WTC11 (cell line): Measurements from ENCODE around the gene SERPINE1. TPM values are rescaled to one million over a fixed set of nuclear protein-coding genes. Genes with fewer than 3 reads are reported as not detected.

ENCODE experiments used
- ATAC-seq: fragments of 200-7000 bp; cut with Tn5 transposase; 2 replicates; pipeline ENCODE4 v1.10.0; 2021; ENCODE audit warnings: mild to moderate bottlenecking, moderate library complexity
- CTCF ChIA-PET: fragments of 300-600 bp; sonication (Branson Sonifier 250); formaldehyde crosslinking; loops from one replicate; lab custom pipeline; 2021; ENCODE audit warnings: antibody characterized with exemption; lab: Charles Lee
- POLR2A ChIA-PET: fragments of 350-600 bp; sonication (Branson Sonifier 250); formaldehyde crosslinking; loops from one replicate; lab custom pipeline; 2021; ENCODE audit warnings: antibody characterized with exemption; lab: Charles Lee
- DNase-seq: peaks from one replicate; pipeline ENCODE4 v3.0.0; 2021; ENCODE audit warnings: low spot score
- H3K27ac Mint-ChIP-seq: 2 replicates; pipeline ENCODE4 v1.8.0; 2021; ENCODE audit warnings: mixed read lengths
- H3K27me3 Mint-ChIP-seq: 2 replicates; pipeline ENCODE4 v1.8.0; 2021; ENCODE audit warnings: low read depth, mild to moderate bottlenecking, moderate library complexity, mixed read lengths
- H3K36me3 Mint-ChIP-seq: 2 replicates; pipeline ENCODE4 v1.8.0; 2021; ENCODE audit warnings: mixed read lengths
- H3K4me1 Mint-ChIP-seq: 2 replicates; pipeline ENCODE4 v1.8.0; 2022; ENCODE audit warnings: mixed read lengths
- H3K4me3 Mint-ChIP-seq: 2 replicates; pipeline ENCODE4 v1.8.0; 2021; ENCODE audit warnings: mild to moderate bottlenecking, moderate library complexity, mixed read lengths
- H3K9me3 Mint-ChIP-seq: 2 replicates; pipeline ENCODE4 v1.8.0; 2021; ENCODE audit warnings: mixed read lengths
- ATF6 ChIP-seq: sonication (generic); formaldehyde crosslinking; IDR thresholded peaks from 2 replicates; pipeline ENCODE4 v1.8.1; 2023; ENCODE audit warnings: mild to moderate bottlenecking, missing genetic modification reagents
- CDX4 ChIP-seq: fragments of 250-450 bp; sonication (Bioruptor Pico); IDR thresholded peaks from 2 replicates; pipeline ENCODE4 v1.9.0; 2021; ENCODE audit warnings: moderate library complexity, mild to moderate bottlenecking, inconsistent platforms, borderline replicate concordance
- CREM ChIP-seq: sonication (generic); formaldehyde crosslinking; IDR thresholded peaks from 2 replicates; pipeline ENCODE4 v1.8.1; 2022; ENCODE audit warnings: mild to moderate bottlenecking, missing genetic modification reagents, moderate library complexity
- CTCF ChIP-seq: fragments of 200-600 bp; IDR thresholded peaks from 2 replicates; pipeline ENCODE4 v1.8.0; 2022; ENCODE audit warnings: antibody characterized with exemption
- E2F4 ChIP-seq: sonication (generic); formaldehyde crosslinking; IDR thresholded peaks from 2 replicates; pipeline ENCODE4 v1.8.1; 2022; ENCODE audit warnings: low read depth, mild to moderate bottlenecking, moderate library complexity, missing genetic modification reagents, borderline replicate concordance
- ELF4 ChIP-seq: sonication (generic); formaldehyde crosslinking; IDR thresholded peaks from 2 replicates; pipeline ENCODE4 v1.8.1; 2022; ENCODE audit warnings: low read depth, mild to moderate bottlenecking, moderate library complexity, missing genetic modification reagents
- FOXP4 ChIP-seq: sonication (generic); formaldehyde crosslinking; IDR thresholded peaks from 2 replicates; pipeline ENCODE4 v1.8.0; 2022; ENCODE audit warnings: mild to moderate bottlenecking, missing genetic modification reagents
- IRF1 ChIP-seq: sonication (generic); formaldehyde crosslinking; IDR thresholded peaks from 2 replicates; pipeline ENCODE4 v1.8.0; 2023; ENCODE audit warnings: missing genetic modification reagents
- KAT7 ChIP-seq: sonication (generic); formaldehyde crosslinking; IDR thresholded peaks from 2 replicates; pipeline ENCODE4 v1.8.1; 2023; ENCODE audit warnings: missing genetic modification reagents, mild to moderate bottlenecking, borderline replicate concordance
- NR2C2 ChIP-seq: sonication (generic); formaldehyde crosslinking; IDR thresholded peaks from 2 replicates; pipeline ENCODE4 v1.8.0; 2022; ENCODE audit warnings: mild to moderate bottlenecking, missing genetic modification reagents
- PRDM15 ChIP-seq: sonication (generic); formaldehyde crosslinking; IDR thresholded peaks from 2 replicates; pipeline ENCODE4 v1.8.0; 2022; ENCODE audit warnings: missing genetic modification reagents
- PRRX2 ChIP-seq: fragments of 250-450 bp; sonication (Bioruptor Pico); IDR thresholded peaks from 2 replicates; pipeline ENCODE4 v1.8.0; 2021; ENCODE audit warnings: mild to moderate bottlenecking
- SMAD3 ChIP-seq: sonication (generic); formaldehyde crosslinking; IDR thresholded peaks from 2 replicates; pipeline ENCODE4 v1.8.0; 2022; ENCODE audit warnings: missing genetic modification reagents, mild to moderate bottlenecking, borderline replicate concordance
- SMAD4 ChIP-seq: sonication (generic); formaldehyde crosslinking; IDR thresholded peaks from 2 replicates; pipeline ENCODE4 v1.8.0; 2022; ENCODE audit warnings: mild to moderate bottlenecking, missing genetic modification reagents
- SP1 ChIP-seq: sonication (generic); formaldehyde crosslinking; conservative IDR thresholded peaks from 2 replicates; pipeline ENCODE4 v1.8.1; 2022; ENCODE audit warnings: missing genetic modification reagents
- TEAD4 ChIP-seq: sonication (generic); formaldehyde crosslinking; IDR thresholded peaks from 2 replicates; pipeline ENCODE4 v1.8.0; 2022; ENCODE audit warnings: mild to moderate bottlenecking, missing genetic modification reagents
- ZBTB21 ChIP-seq: sonication (generic); formaldehyde crosslinking; IDR thresholded peaks from 2 replicates; pipeline ENCODE4 v1.8.1; 2023; ENCODE audit warnings: mild to moderate bottlenecking, missing genetic modification reagents, borderline replicate concordance
- ZNF219 ChIP-seq: sonication (generic); formaldehyde crosslinking; IDR thresholded peaks from 2 replicates; pipeline ENCODE4 v1.8.0; 2023; ENCODE audit warnings: missing genetic modification reagents, mild to moderate bottlenecking, borderline replicate concordance
- ZNF423 ChIP-seq: fragments of 250-450 bp; sonication (Bioruptor Pico); IDR thresholded peaks from 2 replicates; pipeline ENCODE4 v2.1.2; 2022; ENCODE audit warnings: mild to moderate bottlenecking, moderate library complexity
- total RNA-seq: library from RNA; stranded (reverse); gene quantifications from 3 replicates; pipeline ENCODE4 v1.2.3, GENCODE V29; 2021

Gene SERPINE1
- total RNA-seq, 1 experiment from 2014 or later: 2.6 TPM

GRCh38 chr7:101097561-101097960 is 29.3 kb upstream of the SERPINE1 start:
- H3K27me3 Mint-ChIP-seq: peaks cover 3% of the 10 kb centered on the region
- peaks cover 38% of the 10 kb centered on the region for H3K4me1 Mint-ChIP-seq
- no peak overlapping the region for H3K4me3 Mint-ChIP-seq
- DNase-seq (no peak), ATAC-seq (no peak)
- no peaks in the 10 kb centered on the region for H3K9me3 Mint-ChIP-seq
- CTCF ChIA-PET: interaction anchor here (3.3 kb wide), 1 partner anchor 46 kb away, joined by 18 read pairs; no protein-coding TSS in a partner anchor
- no peak overlapping the region for H3K27ac Mint-ChIP-seq
- POLR2A ChIA-PET: no interaction called here
- peaks cover 5% of the 10 kb centered on the region for H3K36me3 Mint-ChIP-seq
- TF ChIP-seq NR2C2 (CRISPR knock-in tag): no peak
- TF ChIP-seq E2F4: no peak
- TF ChIP-seq CDX4 (CRISPR knock-in tag): no peak
- no peak for TF ChIP-seq PRRX2 (CRISPR knock-in tag)
- no peak for TF ChIP-seq PRDM15 (CRISPR knock-in tag)
- no peak for TF ChIP-seq CTCF
- TF ChIP-seq SMAD3: no peak
- no peak for TF ChIP-seq SP1
- TF ChIP-seq CREM (CRISPR knock-in tag): no peak
- no peak for TF ChIP-seq FOXP4
- TF ChIP-seq ZNF423 (CRISPR knock-in tag): no peak
- no peak for TF ChIP-seq ELF4 (CRISPR knock-in tag)
- no peak for TF ChIP-seq IRF1 (CRISPR knock-in tag)
- TF ChIP-seq ATF6 (CRISPR knock-in tag): no peak
- no peak for TF ChIP-seq SMAD4 (CRISPR knock-in tag)
- TF ChIP-seq ZBTB21 (CRISPR knock-in tag): no peak
- TF ChIP-seq TEAD4 (CRISPR knock-in tag): no peak
- TF ChIP-seq ZNF219 (CRISPR knock-in tag): no peak
- no peak for TF ChIP-seq KAT7 (CRISPR knock-in tag)
